ENCODE measurements around the gene GLCCI1.

The GLCCI1 gene

DNA sequence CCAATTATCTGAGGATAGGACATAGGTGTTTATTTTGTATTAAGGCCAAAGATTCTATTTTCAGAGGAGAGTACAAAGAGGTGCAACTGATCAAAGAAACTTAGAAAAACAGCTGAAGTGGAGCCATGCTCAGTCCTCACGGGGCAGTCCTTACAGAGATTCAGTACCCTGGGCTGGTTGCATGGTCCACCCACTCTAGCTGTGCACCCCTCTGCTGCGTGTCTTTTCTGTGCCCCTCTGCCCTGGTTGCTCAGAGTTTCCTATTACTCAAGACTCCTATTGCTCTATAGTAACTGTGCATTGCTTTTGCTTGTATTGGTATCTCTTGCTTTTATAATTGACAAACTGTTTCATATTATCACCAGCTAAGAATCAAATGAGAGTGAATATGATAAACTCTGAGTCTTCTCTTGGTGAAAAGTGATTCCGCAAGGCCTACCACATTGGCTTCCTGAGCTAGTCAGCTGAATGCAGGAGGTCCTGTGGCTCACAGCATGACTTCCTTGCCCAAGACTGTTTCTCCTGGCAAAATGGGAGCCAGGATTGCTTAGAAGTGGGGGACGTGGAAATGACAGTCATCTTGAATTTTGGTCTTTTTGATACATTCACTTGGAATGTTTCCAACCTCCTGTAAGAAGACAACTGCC lies 137.0 kb downstream of the GLCCI1 start:
- no peak for DNase-seq

DNA sequence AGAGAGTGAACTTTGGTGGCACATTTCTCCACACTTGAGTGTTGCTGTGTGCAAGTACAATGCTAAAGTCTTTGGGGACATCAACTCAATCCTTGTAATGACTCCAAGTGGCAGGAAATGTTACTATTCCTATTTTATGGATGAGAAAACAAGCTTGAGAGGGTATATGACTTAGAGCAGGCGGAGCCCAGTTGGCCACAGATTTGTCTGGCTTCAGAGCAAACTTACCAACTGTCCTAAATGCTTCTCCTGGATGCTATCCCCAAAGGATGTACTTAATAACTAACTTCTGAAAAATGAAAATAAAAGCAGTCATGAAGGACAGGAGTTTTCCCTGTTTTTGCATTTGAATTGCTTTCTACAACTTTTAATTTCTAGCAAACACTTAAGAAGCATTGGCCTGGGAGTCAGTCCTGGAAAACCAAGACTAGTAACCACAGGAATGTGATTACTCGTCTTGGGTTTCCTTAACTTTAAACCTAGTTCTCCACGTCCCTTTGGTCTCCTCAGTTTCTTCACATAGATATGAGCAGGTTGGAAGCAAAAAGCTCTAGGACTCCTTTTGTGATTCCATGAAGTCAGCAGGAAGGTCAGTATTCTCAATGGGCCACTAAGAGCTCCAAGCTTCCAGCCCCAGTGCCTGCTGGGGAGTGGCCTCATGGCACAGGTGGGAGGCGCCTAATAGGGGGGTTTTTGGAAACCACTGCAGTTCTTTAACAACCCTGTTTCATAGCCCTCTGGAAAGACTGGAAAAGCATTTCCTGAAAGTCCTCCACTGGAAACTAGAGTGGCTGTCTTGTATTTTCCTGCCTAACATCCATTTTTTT lies 140.8 kb downstream of the GLCCI1 start:
- no peak for DNase-seq

DNA sequence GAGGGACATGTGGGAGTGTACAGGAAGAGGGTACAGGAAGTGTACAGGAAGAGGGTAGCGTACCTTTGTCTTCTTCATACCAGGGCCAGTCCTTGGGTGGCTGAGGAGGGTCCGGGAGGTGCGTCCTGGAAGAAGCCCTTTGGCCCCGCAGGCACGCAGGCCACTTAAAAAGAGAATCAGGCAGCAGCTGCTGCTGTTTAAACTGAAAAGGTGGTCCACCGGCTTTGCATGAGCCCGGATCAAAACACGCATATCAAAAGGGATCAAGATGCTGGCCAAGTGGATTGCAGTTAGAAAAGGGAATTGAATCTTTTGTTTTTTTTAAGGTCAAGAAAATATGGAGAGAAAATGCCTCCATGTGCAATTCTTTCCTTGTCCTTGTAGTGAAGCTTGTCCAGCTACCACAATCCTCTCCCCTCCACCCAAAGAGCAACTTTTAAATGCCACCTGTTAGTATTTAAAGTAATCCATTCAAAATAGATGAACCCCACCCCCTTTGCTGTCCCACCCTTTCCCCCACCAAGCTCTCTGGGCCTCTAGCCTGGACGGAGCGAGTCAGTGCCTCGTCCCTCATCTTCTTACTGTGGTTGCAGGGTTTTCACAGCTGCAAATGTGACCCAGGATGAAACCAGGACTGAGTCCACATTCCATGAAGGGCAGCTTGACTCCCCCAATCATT lies 142.8 kb downstream of the GLCCI1 start:
- no peak for DNase-seq

DNA sequence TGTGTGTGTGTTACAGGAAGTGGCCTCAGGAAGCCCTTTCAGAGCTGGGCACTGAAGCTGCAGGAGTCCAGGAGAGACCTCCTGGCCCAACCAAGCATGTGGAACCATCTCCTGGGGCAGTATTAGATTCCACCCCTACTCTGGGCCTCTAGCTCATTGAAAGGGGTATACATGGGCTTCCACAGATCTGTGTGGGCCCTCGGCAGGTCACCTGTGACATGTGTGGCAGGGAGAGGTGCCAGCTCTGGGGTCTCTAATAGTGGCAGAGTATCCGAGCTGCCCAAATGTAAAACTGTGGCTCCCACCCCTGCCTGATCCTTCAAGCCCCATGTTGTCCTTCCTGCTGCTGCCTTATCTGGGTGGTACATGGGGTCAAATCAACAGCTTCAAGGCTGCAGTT lies 144.1 kb downstream of the GLCCI1 start:
- DNase-seq = no peak

DNA sequence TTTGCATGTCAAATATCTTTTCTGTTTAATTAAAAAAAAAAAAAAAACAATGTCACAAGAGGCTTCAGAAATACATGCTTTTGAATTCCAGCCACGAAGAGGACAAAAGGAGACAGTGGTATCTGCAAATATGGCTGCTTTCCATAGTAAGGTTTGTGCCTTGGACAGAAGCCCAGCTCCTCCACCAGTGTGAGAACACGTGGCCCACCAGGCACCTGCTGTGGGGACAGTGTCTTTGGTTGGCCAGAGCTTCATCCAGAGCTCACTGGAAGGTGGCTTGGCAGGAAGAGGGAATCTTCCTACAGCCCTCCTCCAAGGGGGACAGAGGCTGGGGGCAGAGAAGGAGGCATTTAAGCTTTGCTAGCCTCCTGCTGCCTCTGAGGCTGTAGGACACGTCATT lies 144.6 kb downstream of the GLCCI1 start:
- no peak for DNase-seq

DNA sequence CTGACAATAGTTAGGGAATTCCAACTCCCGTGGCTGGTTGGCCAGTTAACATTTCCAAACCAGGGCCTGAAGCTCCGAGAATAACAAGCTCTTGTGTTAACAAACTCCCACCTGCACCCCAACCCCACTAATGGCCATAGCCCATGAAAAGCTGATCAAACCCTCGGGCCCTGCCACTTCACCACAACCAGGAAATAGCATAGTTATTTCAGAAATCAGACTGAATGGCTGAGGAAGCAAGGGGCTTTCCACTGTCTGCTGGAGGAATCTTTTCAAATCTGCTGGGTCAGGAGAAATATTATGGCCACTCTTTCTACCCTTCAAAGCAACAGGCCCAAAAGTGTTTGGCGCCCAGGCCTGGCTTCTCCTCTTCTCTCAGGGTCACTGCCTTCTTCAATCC lies 145.6 kb downstream of the GLCCI1 start:
- no peak for DNase-seq

DNA sequence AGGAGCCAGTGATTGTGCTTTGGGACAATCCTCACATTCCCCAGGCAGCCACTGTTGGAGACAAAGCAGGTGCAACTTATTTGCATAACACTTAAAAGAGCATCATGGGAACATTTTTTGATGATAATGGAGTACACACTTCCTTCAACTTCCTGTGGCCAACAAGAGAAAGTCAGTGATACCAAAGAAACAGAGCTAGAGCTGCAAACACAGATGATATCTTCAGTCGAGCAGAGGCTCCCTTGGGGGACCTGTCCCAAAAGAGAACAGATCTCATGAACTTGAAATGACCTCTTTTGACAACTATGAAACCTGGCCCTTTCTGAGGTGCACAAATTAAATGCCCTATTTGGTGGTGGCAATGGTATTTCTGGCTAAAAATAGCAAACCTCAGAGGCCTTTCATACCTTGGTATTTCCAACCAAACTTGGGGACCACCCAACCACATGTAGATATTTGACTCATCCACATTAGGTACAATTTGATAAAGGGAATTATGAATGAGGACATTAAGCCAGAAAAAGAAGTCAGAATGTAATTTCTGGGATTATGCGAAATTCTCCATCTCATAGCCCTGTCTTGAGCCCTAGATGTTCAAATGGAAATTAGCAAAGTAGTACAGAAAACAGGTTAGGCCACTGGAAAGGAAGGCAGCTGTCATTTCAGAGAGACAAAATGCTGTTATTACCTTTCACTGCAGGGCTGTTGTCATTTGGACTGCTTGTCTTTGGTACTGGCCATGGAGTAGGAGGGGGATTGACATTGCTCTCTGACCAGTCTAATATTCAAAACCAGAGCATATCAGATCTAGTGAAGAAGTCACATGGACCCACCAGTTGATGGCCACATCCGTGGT lies 147.2 kb downstream of the GLCCI1 start:
- no peak for DNase-seq

DNA sequence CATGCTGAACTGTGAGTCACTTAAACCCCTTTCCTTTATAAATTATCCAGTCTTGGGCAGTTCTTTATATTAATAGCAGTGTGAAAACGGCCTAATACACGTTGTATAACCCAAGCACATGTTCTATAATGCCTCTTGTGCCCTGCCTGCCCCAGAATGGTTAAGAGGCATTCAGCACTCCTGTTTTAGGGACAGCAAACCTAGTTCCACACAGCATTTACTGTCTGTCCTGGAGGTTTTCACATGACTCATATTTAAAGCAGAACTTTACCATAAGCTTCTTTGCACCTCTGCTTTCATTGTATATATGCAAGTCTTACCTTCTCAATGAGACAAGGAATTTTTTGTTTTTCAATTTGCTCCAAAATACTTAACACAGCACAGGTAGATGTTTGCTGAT lies 148.6 kb downstream of the GLCCI1 start:
- DNase-seq = no peak

DNA sequence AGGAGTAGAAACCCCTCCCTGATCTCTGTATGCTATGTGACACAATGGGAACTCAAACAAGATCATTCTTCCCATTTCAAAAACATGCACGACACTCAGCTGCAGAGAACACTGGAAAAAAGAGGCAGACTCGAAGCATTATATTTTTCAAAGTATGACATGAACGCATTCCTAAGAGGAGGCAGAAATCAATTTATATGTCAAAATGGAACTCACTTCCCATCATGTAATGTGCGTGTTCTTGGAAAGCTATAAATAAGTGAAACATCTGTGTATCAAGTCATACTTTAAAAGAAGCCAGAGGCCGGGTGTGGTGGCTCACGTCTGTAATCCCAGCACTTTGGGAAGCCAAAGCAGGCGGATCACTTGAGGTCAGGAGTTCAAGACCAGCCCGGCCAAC lies 150.7 kb downstream of the GLCCI1 start:
- DNase-seq = no peak

DNA sequence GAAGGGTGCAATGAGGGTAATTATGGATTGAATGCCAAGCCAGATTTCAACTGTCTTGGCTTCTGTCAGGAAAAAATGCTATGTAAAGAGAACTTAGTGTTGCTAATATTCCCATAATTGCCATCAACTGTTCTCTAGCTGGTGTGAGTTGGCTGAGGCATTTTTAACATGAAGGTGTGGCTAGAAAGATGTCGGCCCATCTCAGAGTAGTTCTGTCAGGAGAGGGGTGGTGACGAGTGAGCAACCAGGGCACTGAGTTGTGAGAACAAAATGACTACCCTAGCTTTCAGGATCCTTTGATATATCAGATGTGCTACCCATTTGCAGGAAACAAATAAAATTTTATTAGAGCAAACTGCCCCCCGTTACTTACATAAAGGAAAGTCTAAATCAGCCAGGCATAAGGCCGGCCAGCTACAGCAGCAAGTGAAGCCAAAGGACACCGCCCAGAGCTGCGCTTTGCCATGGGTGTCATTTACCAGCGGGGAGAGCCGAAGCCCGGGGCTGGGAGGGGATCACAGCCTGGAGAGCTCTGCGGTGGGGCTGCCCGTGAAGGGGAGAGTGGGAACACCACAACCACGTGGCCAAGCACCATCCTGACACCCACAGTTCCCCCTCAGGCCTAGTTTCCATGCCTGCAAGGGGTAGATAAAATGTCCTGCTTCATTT lies 151.9 kb downstream of the GLCCI1 start:
- no peak for DNase-seq

DNA sequence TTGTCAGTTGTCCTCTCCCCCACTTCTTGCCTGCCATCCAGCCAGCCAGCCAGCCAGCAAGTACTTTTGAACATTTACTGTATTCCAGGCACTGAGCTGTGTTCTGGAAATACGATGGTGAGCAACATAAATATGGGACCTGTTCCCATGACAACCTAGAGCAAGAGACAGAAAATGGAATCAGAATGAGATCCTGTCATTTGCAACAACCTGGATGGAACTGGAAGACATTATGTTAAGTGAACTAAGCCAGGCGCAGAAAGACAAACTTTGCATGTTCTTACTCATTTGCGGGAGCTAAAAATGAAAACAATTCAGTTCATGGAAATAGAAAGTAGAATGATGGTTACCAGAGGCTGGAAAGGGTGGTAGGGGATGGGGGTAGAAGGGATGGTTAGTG lies 152.6 kb downstream of the GLCCI1 start:
- no peak for DNase-seq

DNA sequence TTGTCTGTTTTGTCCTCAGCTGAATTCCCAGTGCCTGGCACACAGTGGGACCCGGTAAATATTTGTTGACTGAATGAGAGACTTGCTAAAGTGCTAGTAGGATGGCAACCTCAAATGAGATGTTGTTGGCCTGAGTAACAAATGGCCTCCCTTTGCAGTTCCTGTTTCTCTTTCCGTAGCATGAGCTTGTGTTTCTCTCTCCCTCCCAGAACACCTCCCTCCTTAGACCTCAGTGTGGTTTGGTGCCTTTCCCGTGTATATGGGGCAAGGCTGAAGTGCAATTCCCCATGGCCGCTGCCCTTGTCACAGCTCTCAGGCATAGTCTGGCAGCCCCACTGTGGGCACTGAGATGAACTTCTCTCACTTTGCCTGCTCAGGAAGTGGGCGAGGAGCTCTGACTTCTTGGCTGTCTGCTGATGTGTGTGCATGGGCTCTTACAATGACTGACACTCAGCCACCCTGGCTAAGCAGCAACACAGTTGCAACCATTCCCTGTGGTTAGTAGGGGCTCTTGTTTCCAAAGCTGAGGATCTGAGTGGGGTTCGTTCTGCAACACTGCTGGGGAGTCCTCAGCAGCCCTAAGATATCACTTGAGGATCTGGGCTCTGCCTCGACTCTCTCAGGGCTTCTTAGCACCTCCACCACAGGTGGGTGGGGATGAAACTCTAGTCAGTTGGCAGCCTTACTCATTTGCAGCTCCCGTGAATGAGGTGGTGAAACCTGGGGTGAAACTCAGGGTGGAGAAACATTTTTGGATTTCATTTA lies 157.3 kb downstream of the GLCCI1 start:
- DNase-seq = no peak

DNA sequence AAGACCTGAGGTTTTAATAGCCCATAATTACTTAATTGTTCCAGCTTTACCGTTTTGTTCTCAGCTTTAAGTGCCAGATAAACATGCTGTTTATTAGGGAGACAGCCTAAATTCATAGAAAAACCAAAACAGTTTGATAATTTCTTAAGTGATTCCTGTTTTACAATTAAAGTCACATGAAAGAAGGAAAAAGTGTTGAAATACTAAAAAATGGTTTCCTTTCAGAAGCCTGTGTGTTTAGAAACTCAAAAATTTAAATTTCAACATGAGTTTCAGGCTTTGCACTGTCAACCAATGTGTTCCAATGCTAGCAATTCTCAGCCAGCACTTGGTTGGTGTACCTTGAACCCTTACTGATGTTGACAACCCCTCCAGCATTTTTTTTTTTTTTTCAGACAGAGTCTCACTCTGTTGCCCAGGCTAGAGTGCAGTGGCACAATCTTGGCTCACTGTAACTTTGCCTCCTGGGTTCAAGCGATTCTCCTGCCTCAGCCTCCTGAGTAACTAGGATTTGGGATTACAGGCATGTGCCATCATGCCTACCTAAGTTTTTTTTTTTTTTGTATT lies 158.1 kb downstream of the GLCCI1 start:
- no peak for DNase-seq

DNA sequence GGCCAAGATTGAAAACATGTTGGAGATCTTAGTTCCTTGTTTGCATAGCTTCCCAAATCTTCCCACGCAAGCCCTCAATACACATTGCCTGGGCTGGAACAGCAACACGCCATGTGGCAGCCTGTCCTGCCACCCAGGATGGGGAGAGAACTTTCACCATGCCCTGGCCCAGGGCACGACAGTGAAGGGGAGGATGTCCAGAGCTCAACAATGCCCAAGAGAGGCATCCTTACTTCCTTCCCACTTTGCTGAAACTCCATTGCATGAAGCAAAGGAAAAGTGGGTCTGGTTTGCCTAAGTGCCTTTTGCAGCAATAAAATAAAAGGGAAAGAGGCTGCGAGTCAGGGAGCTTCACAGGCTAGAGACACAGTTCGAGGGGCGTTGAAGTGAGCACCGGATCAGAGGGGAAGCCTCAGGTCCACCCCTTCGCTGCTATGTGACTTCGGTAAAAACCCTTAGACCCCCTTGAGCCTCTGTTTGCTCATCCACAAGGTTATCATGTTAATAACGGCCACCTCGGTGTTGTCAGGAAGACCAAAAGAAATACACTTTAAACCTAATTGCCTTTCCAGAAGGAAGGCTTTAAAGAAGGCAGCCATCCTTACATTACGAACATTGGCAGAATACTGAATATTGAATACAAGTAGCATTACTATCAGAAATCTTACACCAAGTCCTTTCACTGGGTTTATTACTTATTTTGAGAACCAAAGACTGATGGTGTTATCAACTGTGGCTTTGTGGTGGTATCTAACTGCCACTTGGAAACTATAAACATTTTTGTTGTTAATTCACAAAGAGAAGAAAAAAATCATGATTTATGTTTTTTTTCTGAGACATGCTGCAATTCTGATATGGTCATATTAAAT lies 160.1 kb downstream of the GLCCI1 start:
- DNase-seq = no peak

DNA sequence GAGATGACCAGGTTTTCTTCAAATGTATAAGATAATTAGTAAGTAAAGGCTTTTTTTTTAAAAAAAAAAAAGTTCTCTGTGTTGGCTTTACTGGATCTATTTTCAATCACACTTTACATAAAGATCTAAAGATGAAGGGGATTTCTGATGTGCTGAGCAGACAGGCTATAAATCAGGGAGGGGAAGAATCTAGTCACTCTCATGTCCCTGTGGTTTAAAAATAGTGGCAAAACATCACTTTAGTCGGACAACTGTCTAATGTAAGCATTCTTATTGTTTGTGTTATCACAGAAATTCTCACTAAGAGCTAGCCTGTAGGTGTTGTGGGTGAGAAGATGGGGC lies 160.7 kb downstream of the GLCCI1 start:
- no peak for DNase-seq

DNA sequence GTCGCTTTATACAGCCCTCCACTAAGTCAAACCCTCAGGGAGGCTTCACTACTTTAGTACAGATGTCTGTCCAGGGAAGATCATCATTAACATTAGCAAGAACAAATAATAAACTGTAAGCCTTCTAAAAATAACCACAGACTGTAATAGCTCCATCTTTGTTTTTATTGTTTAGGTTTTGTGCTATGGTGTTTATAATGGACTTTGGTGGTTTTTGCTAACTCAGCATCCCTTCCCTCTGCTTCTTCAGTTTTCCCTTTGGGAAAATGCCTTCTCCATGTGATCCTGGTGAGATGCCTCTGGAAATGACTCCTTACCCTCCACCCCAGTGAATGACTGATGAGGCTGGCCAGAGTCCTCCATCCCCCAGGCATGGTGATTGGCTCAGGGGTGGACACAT lies 162.1 kb downstream of the GLCCI1 start:
- DNase-seq = no peak

DNA sequence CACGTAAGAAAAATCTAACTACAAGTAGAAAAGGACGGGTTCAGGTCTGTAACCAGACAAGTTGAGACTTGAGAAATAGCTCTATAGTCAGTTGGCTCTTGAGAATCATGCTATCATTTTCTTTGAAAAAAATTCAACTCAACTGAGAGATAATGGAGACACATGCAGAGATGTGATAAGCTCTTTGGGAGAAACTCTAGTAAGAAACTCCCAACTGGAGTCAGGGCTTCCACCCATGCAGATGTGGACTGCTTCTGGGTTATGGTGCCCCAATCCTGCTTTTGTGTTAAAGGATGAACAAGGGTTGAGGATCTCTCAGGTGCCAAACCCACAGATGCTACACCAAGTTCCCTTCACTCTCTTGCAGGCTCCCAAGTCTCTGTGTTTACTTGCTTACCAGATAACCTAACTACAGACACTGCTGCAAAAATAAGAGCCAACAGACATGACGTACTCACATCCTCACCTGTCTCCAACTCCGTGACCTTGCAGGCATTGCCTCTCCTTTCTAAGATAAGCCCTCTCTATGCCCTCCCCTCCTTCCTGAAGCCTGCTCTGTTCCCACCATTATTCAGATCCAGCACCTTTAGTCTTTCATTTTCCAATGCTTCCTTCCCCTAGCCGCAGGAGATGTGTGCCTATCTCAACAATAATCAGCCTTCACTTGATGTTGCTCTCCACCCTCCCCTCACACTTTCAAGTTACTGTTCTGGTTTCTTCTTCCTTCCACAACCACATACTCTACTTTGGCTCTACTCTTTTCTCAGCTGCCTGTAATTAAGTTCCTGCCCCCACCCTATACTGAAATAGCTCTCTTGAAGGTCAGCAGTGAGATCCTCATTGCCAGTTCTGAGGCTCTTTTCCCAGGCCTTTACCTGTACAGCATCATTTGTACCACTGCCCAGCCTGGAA lies 163.4 kb downstream of the GLCCI1 start:
- DNase-seq = no peak

DNA sequence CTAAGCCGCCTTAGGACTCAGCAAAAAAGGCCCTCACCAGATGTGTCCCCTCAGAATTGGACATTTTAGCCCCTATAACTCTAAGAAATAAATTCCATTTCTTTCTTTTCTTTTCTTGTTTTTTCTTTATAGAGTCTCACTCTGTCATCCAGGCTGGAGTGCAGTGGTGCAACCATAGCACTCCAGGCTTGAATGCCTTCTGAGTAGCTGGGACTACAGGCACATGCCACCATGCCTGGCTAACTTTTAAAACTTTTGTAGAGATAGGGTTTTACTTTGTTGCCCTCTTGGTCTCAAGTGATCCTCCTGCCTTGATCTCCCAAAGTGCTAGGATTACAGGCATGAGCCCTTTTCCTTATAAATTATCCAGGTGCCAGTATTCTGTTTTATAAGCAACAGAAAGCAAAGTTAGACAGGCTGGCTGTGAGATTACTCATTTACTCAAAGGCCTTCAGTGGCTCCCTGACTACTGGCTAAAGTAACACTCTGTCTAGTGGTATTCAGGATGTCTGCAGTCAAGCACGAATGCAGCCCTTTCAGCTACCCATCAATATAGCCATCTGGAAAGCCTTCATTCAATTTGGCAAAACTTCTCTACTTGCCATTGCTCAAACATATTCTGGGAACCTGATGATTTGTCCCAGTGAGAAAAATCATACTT lies 164.7 kb downstream of the GLCCI1 start:
- no peak for DNase-seq
